H1 (cell line): ENCODE results near the gene ANKRD65. TPM values are rescaled to one million over a fixed set of nuclear protein-coding genes. Genes with fewer than 3 reads are reported as not detected.

Source experiments
- CTCF ChIA-PET: fragments of 300-600 bp; sonication (Branson Sonifier 250); formaldehyde crosslinking; loops from one replicate; lab custom pipeline; 2021; ENCODE audit not compliant: partially characterized antibody; lab: Charles Lee
- POLR2A ChIA-PET: fragments of 300-600 bp; sonication (Branson Sonifier 250); formaldehyde crosslinking; loops from one replicate; lab custom pipeline; 2021; ENCODE audit warnings: inconsistent platforms; ENCODE audit not compliant: partially characterized antibody; lab: Charles Lee
- DNase-seq, 2 experiments: peaks; one replicate each; pipeline versions ENCODE4 v3.0.0 to v3.0.0-alpha.2; 2010 to 2022; ENCODE audit warnings: low spot score in 2 of 2, low read depth in 1 of 2, mixed read lengths in 1 of 2
- FAIRE-seq: peaks from 2 replicates; lab custom pipeline; 2011; peaks lifted over from hg19 to GRCh38; lab: Jason Lieb, UNC
- H2AFZ ChIP-seq: 2 replicates; pipeline ENCODE4 v1.8.1; 2012; ENCODE audit warnings: low read length, inconsistent platforms
- H2AK5ac ChIP-seq: 2 replicates; pipeline ENCODE4 v1.6.1; 2013; ENCODE audit warnings: low read depth, low read length
- H2BK120ac ChIP-seq: replicated peaks from 2 replicates; pipeline ENCODE3; 2013; ENCODE audit warnings: low read depth, low read length, inconsistent platforms
- H2BK12ac ChIP-seq: 2 replicates; pipeline ENCODE4 v1.6.1; 2013; ENCODE audit warnings: low read depth, low read length
- H2BK15ac ChIP-seq: 2 replicates; pipeline ENCODE4 v1.6.1; 2013; ENCODE audit warnings: low read length
- H2BK20ac ChIP-seq: 2 replicates; pipeline ENCODE4 v1.6.1; 2013; ENCODE audit warnings: low read length
- H2BK5ac ChIP-seq: 2 replicates; pipeline ENCODE4 v1.6.1; 2013; ENCODE audit warnings: low read depth, low read length
- H3K14ac ChIP-seq: 2 replicates; pipeline ENCODE4 v1.6.1; 2013; ENCODE audit warnings: inconsistent platforms; ENCODE audit not compliant: insufficient read length
- H3K18ac ChIP-seq: 2 replicates; pipeline ENCODE4 v1.6.1; 2013; ENCODE audit warnings: low read length; ENCODE audit errors: extremely low read depth
- H3K23ac ChIP-seq: 2 replicates; pipeline ENCODE4 v1.6.1; 2013; ENCODE audit warnings: inconsistent platforms; ENCODE audit not compliant: insufficient read length
- H3K23me2 ChIP-seq: 2 replicates; pipeline ENCODE4 v1.6.1; 2013; ENCODE audit warnings: low read depth, low read length
- H3K27ac ChIP-seq: 2 replicates; pipeline ENCODE4 v1.6.1; 2011; ENCODE audit warnings: low read depth, low read length, inconsistent platforms
- H3K27me3 ChIP-seq, 4 experiments: replicated peaks in 1 of 4; 1 replicate in 1 of 4; 2 replicates in 3 of 4; pipeline versions ENCODE4 v1.6.1 to v1.8.1; 2011 to 2013; ENCODE audit warnings: low read length in 3 of 4, mild to moderate bottlenecking in 3 of 4, inconsistent platforms in 2 of 4, mixed read lengths in 2 of 4, moderate library complexity in 1 of 4; ENCODE audit not compliant: control insufficient read depth in 3 of 4, insufficient read depth in 3 of 4; ENCODE audit errors: extremely low read depth in 1 of 4
- H3K36me3 ChIP-seq, 4 experiments: 2 replicates each; pipeline versions ENCODE4 v1.6.1 to v1.8.1; 2011 to 2013; ENCODE audit warnings: mild to moderate bottlenecking in 4 of 4, low read length in 3 of 4, moderate library complexity in 2 of 4, control low read depth in 1 of 4, inconsistent platforms in 1 of 4; ENCODE audit not compliant: insufficient read depth in 4 of 4, control insufficient read depth in 2 of 4
- H3K4ac ChIP-seq: replicated peaks from 2 replicates; pipeline ENCODE3; 2013; ENCODE audit warnings: low read length, low read depth, mixed read lengths, inconsistent platforms; ENCODE audit not compliant: insufficient read length
- H3K4me1 ChIP-seq, 4 experiments: replicated peaks in 1 of 4; 1 replicate in 1 of 4; 2 replicates in 3 of 4; pipeline versions ENCODE4 v1.6.1 to v1.8.1; 2011 to 2013; ENCODE audit warnings: low read length in 3 of 4, inconsistent platforms in 2 of 4, mixed read lengths in 1 of 4; ENCODE audit not compliant: insufficient read depth in 4 of 4, control insufficient read depth in 3 of 4
- H3K4me2 ChIP-seq, 2 experiments: 2 replicates each; pipeline versions ENCODE4 v1.6.1 to v1.8.1; 2011 to 2013; ENCODE audit warnings: low read depth in 2 of 2, low read length in 2 of 2, control low read depth in 1 of 2, inconsistent platforms in 1 of 2, mild to moderate bottlenecking in 1 of 2; ENCODE audit not compliant: insufficient read depth in 1 of 2
- H3K4me3 ChIP-seq, 4 experiments: fragments of 200-600, 300-600 bp in 1 of 4; sonication (generic), shearing (Covaris generic), sonication (Bioruptor Twin) in 1 of 4; 2 replicates each; pipeline versions ENCODE4 v1.5.1 to v1.8.1; 2011 to 2016; ENCODE audit warnings: low read length in 4 of 4, low read depth in 3 of 4, control low read depth in 2 of 4, inconsistent platforms in 2 of 4, mild to moderate bottlenecking in 2 of 4, mixed read lengths in 1 of 4, moderate library complexity in 1 of 4; ENCODE audit not compliant: insufficient read depth in 2 of 4; ENCODE audit errors: extremely low read depth in 1 of 4
- H3K56ac ChIP-seq: replicated peaks from 2 replicates; pipeline ENCODE3; 2013; ENCODE audit warnings: low read depth, mild to moderate bottlenecking, mixed read lengths, low read length, inconsistent platforms; ENCODE audit not compliant: insufficient read length
- H3K79me1 ChIP-seq: 2 replicates; pipeline ENCODE4 v1.6.1; 2013; ENCODE audit warnings: low read depth, low read length, control low read depth
- H3K79me2 ChIP-seq, 2 experiments: 2 replicates each; pipeline versions ENCODE4 v1.6.1 to v1.8.1; 2012 to 2013; ENCODE audit warnings: low read length in 2 of 2, mild to moderate bottlenecking in 2 of 2, inconsistent platforms in 1 of 2; ENCODE audit not compliant: insufficient read depth in 2 of 2, control insufficient read depth in 1 of 2
- H3K9ac ChIP-seq, 4 experiments: replicated peaks in 1 of 4; 1 replicate in 1 of 4; 2 replicates in 3 of 4; pipeline versions ENCODE4 v1.6.1 to v1.8.1; 2011 to 2013; ENCODE audit warnings: low read depth in 3 of 4, low read length in 3 of 4, control low read depth in 2 of 4, mild to moderate bottlenecking in 2 of 4, moderate library complexity in 2 of 4, inconsistent platforms in 1 of 4; ENCODE audit errors: extremely low read depth in 1 of 4
- H3K9me3 ChIP-seq, 2 experiments: 2 replicates each; pipeline versions ENCODE4 v1.6.1 to v1.8.1; 2012 to 2013; ENCODE audit warnings: mild to moderate bottlenecking in 2 of 2, moderate library complexity in 2 of 2, control low read depth in 1 of 2, inconsistent platforms in 1 of 2, low read depth in 1 of 2, low read length in 1 of 2, mixed read lengths in 1 of 2; ENCODE audit not compliant: insufficient read depth in 2 of 2
- H4K20me1 ChIP-seq, 2 experiments: replicated peaks in 1 of 2; 2 replicates each; pipeline versions ENCODE3 to v1.8.1; 2011 to 2013; ENCODE audit warnings: inconsistent platforms in 2 of 2, low read length in 2 of 2, mild to moderate bottlenecking in 1 of 2; ENCODE audit not compliant: insufficient read depth in 2 of 2, control insufficient read depth in 1 of 2
- H4K5ac ChIP-seq: 2 replicates; pipeline ENCODE4 v1.6.1; 2013; ENCODE audit warnings: low read length, low read depth, mixed read lengths, inconsistent platforms; ENCODE audit not compliant: insufficient read length
- H4K8ac ChIP-seq: 2 replicates; pipeline ENCODE4 v1.8.0; 2013; ENCODE audit warnings: mild to moderate bottlenecking, moderate library complexity, low read length, inconsistent platforms; ENCODE audit not compliant: insufficient read depth; ENCODE audit errors: extremely low read depth
- H4K91ac ChIP-seq: replicated peaks from 2 replicates; pipeline ENCODE3; 2013; ENCODE audit warnings: low read length, mixed read lengths, inconsistent platforms; ENCODE audit not compliant: insufficient read length
- ASH2L ChIP-seq: fragments of 200-600, 300-600 bp; sonication (generic); IDR thresholded peaks from one replicate; pipeline ENCODE4 v1.7.1; 2017; ENCODE audit warnings: low read length
- BACH1 ChIP-seq: IDR thresholded peaks from 2 replicates; pipeline ENCODE4 v1.6.1; 2012; ENCODE audit warnings: low read length, improper control_type of control experiment
- HDAC6 ChIP-seq: IDR thresholded peaks from one replicate; pipeline ENCODE4 v1.7.1; 2012; ENCODE audit warnings: low read depth, mild to moderate bottlenecking, inconsistent platforms, low read length, moderate library complexity
- KDM4A ChIP-seq: IDR thresholded peaks from one replicate; pipeline ENCODE4 v1.7.1; 2012; ENCODE audit warnings: low read depth, mild to moderate bottlenecking, moderate library complexity, low read length, inconsistent platforms; ENCODE audit not compliant: severe bottlenecking
- KDM5A ChIP-seq: fragments of 200-600 bp; IDR thresholded peaks from 2 replicates; pipeline ENCODE4 v1.7.1; 2012; ENCODE audit warnings: mild to moderate bottlenecking, low read length, inconsistent platforms, mixed read lengths
- NRF1 ChIP-seq: IDR thresholded peaks from 2 replicates; pipeline ENCODE4 v1.6.1; 2011; ENCODE audit warnings: mild to moderate bottlenecking, low read depth, low read length, improper control_type of control experiment
- POLR2A ChIP-seq, 2 experiments: IDR thresholded peaks; 1 replicate in 1 of 2; 2 replicates in 1 of 2; pipeline ENCODE4 v1.6.1; 2011; ENCODE audit warnings: low read depth in 2 of 2, low read length in 2 of 2, mild to moderate bottlenecking in 2 of 2; ENCODE audit errors: control extremely low read depth in 1 of 2
- RBBP5 ChIP-seq: IDR thresholded peaks from 2 replicates; pipeline ENCODE4 v1.7.1; 2012; ENCODE audit warnings: low read depth, mild to moderate bottlenecking, inconsistent platforms, low read length, moderate library complexity, borderline replicate concordance
- RNF2 ChIP-seq: fragments of 200-900, 300-1000 bp; sonication (generic); IDR thresholded peaks from 2 replicates; pipeline ENCODE4 v1.7.1; 2016; ENCODE audit warnings: borderline replicate concordance, low read depth, mild to moderate bottlenecking, antibody characterized with exemption, low read length; ENCODE audit not compliant: poor library complexity, severe bottlenecking; ENCODE audit errors: missing control alignments
- SIX5 ChIP-seq: IDR thresholded peaks from 2 replicates; pipeline ENCODE4 v1.6.1; 2011; ENCODE audit warnings: mild to moderate bottlenecking, low read depth, low read length
- YY1 ChIP-seq: IDR thresholded peaks from 2 replicates; pipeline ENCODE4 v1.6.1; 2011; ENCODE audit warnings: low read depth, mild to moderate bottlenecking, low read length
- WGBS, 2 experiments: shearing (Covaris generic) in 1 of 2; methylation state at CpG; one replicate each; pipeline versions ENCODE4 v1.1.6 to v1.1.7; 2013 to 2015; ENCODE audit warnings: low lambda C conversion rate in 2 of 2, mixed read lengths in 2 of 2, inconsistent platforms in 1 of 2, low coverage in 1 of 2, missing lambda C conversion rate in 1 of 2; ENCODE audit not compliant: insufficient replicate concordance in 2 of 2, insufficient coverage in 1 of 2, insufficient read length in 1 of 2; ENCODE audit errors: extremely low coverage in 1 of 2, missing lambda C conversion rate in 1 of 2; 5-methylcytosine and 5-hydroxymethylcytosine counted together
- polyA plus RNA-seq, 7 experiments: library from polyadenylated mRNA; depleted of rRNA in 3 of 7; stranded (reverse) in 5 of 7; unstranded in 2 of 7; fragments of >200 nt in 5 of 7; fragments of 200-250 nt in 2 of 7; gene quantifications; 1 replicate in 5 of 7; 2 replicates in 1 of 7; 4 replicates in 1 of 7; pipeline versions ENCODE4 v1.2.1 to v1.2.3, GENCODE V29; 2011 to 2013; ENCODE audit warnings: missing spikeins in 2 of 7, mixed read lengths in 2 of 7
- total RNA-seq: library from RNA; stranded (reverse); fragmentation: NEBNext Ultra II Directional; extraction: Animal tissue kit (Norgen Biotek cat#: 25700); gene quantifications from 2 replicates; pipeline ENCODE4 v1.2.1, GENCODE V29; 2021

Gene ANKRD65
- total and polyA plus RNA-seq, 2 of the 8 experiments (the other 6 are each of a cell fraction or from before 2014, with no cell fraction given) = 1.8 to 2.0 TPM

DNA sequence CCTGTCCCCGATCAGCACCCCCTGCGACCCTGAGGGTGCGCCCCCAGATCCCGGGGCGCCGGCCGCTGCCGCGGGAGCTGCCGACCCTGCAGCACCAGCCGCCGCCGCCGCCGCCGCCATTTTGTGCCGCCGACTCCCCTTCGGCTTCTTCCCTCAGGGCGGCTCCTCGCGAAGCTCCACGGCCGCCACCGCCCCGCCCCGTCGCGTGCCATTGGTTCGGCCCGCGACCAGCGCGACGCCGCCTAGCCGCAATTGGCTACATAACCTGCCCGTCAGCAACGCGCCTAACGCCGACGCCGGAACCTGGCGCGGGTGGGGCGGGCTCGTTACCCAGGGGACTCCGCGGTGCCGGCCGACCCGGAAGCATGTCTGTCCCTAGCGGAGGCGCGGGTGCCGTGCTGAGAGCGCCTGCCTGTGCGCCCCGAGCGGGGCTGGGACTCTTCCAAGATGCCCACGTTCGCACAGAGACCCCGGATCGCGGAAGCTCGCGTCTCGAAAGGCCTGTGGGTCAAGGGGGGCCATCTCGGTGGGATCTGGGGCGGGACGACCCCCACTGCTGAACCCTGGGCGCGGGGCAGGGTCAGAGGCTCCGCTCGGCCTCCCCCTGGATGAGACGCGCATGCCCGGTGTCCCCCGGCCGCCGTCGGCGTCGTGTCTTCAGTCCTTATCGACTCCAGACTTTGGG, 21.7 kb downstream of the ANKRD65 start, which contains the start of gene CCNL2:
Gene CCNL2 (minus strand): TSS at position 149 of the 685 bp plus-strand sequence. CDS start 29 bp downstream, at position 120.
- 2% methylated on average over 60 of the region's 86 CpGs; no CpG with 5 or more reads in 1 of the 2 experiments for WGBS, 2 experiments
- peak within 1 kb of the TSS; percentile 99 for H4K5ac ChIP-seq
- no peak within 1 kb of the TSS for H2AFZ ChIP-seq
- H3K23ac ChIP-seq = no peak within 1 kb of the TSS
- H3K79me2 ChIP-seq = peaks cover 6 to 49% of the 10 kb centered on the region in 2 experiments; a peak in 3 of 4 replicates
- H3K4me3 ChIP-seq = peak within 1 kb of the TSS; percentile 93 to 95 (median 94)
- peaks cover 11 to 22% of the 10 kb centered on the region in 2 experiments for H4K20me1 ChIP-seq
- H3K36me3 ChIP-seq = peaks cover 28 to 62% (median 44%) of the 10 kb centered on the region in 4 experiments
- H3K79me1 ChIP-seq = peaks cover 15% of the 10 kb centered on the region
- H4K91ac ChIP-seq = peak within 1 kb of the TSS; percentile 95
- peak within 1 kb of the TSS; percentile 47; the same call in 1 of the 2 replicates for H2AK5ac ChIP-seq
- H2BK15ac ChIP-seq = no peak within 1 kb of the TSS; the same call in 1 of the 2 replicates
- peak within 1 kb of the TSS; percentile 87 for H2BK5ac ChIP-seq
- FAIRE-seq (no peak), DNase-seq (peak; percentile 94 to 99)
- peak within 1 kb of the TSS; percentile 91 to 97 (median 96) for H3K9ac ChIP-seq
- H2BK20ac ChIP-seq = no peak within 1 kb of the TSS
- H3K4ac ChIP-seq = peak within 1 kb of the TSS; percentile 12
- peaks cover 17% of the 10 kb centered on the region for H3K23me2 ChIP-seq
- H4K8ac ChIP-seq = peak within 1 kb of the TSS; percentile 96
- peak within 1 kb of the TSS; percentile 91 for H3K56ac ChIP-seq
- CTCF ChIA-PET = interaction anchor here (0.7 to 3.1 kb wide), 9 partner anchors 9 to 93 kb away, joined by 3 to 19 read pairs (median 9); partner anchors contain the start of gene AURKAIP1
- H2BK120ac ChIP-seq = peak within 1 kb of the TSS; percentile 21
- no peak within 1 kb of the TSS for H3K14ac ChIP-seq
- peak within 1 kb of the TSS; percentile 89 for H3K27ac ChIP-seq
- POLR2A ChIA-PET = interaction anchor here (0.6 to 33.4 kb wide), 20 partner anchors 3 to 176 kb away, joined by 3 to 719 read pairs (median 4); partner anchors contain the start of genes ANKRD65, AURKAIP1, CCNL2 and MRPL20
- H3K18ac ChIP-seq = peak within 1 kb of the TSS; percentile 55
- H3K9me3 ChIP-seq = no peaks in the 10 kb centered on the region
- peak within 1 kb of the TSS; percentile 91 to 100 for H3K4me2 ChIP-seq
- no peaks in the 10 kb centered on the region for H3K27me3 ChIP-seq
- no peak within 1 kb of the TSS for H2BK12ac ChIP-seq
- peaks cover 0 to 18% (median 13%) of the 10 kb centered on the region in 4 experiments; a peak in 6 of 7 replicates for H3K4me1 ChIP-seq
- TF ChIP-seq NRF1 (0 out of 2 replicates have a peak, but pooled peaks have one; percentile 16), ASH2L (peak; percentile 29), RBBP5 (0 out of 2 replicates have a peak, but pooled peaks have one; percentile 33), YY1 (peak; percentile 91), POLR2A (IDR thresholded peaks at IDR 0.05; ENCODE audit: control extremely low read depth in 1 of 2, low read depth in 2 of 2, low read length in 2 of 2) (peak in 1 of 2 experiments; percentile 66; a peak in 1 of 3 replicates), KDM4A (peak; percentile 34), HDAC6 (no peak), RNF2 (no peak), SIX5 (no peak), KDM5A (0 out of 2 replicates have a peak, but pooled peaks have one; percentile 49), BACH1 (0 out of 2 replicates have a peak, but pooled peaks have one; percentile 22)
